IMR-90 (cell line): Measurements from ENCODE around the gene MGAT5. TPM values are rescaled to one million over a fixed set of nuclear protein-coding genes. Genes with fewer than 3 reads are reported as not detected.

ENCODE experiments used
- ATAC-seq: fragments of 200-7000 bp; cut with Tn5 transposase; 2 replicates; pipeline ENCODE4 v1.9.1; 2020; ENCODE audit warnings: low read depth, mild to moderate bottlenecking, moderate library complexity
- BruUV-seq: library from RNA; stranded (reverse); fragments of 400-500 nt; replicated peaks from 2 replicates; lab custom pipeline; 2021; lab: Mats Ljungman, UMichigan
- CTCF ChIA-PET: fragments of 300-600 bp; formaldehyde crosslinking; extraction: SDS; loops from one replicate; lab custom pipeline; 2021; ENCODE audit warnings: antibody characterized with exemption; lab: Yijun Ruan, JAX
- POLR2A ChIA-PET: fragments of 300-600 bp; sonication (Branson Sonifier 250); formaldehyde crosslinking; loops from one replicate; lab custom pipeline; 2022; ENCODE audit warnings: antibody characterized with exemption; ENCODE audit not compliant: unreplicated experiment; lab: Charles Lee
- DNase-seq: peaks from one replicate; pipeline ENCODE4 v3.0.0; 2013
- H2AFZ ChIP-seq: replicated peaks from 2 replicates; pipeline ENCODE3; 2013; ENCODE audit warnings: low read length, mild to moderate bottlenecking; ENCODE audit not compliant: poor library complexity
- H2AK5ac ChIP-seq: 2 replicates; pipeline ENCODE4 v1.6.1; 2013; ENCODE audit warnings: low read depth, low read length, inconsistent platforms
- H2AK9ac ChIP-seq: replicated peaks from 2 replicates; pipeline ENCODE3; 2013; ENCODE audit warnings: mild to moderate bottlenecking, low read depth, low read length, moderate library complexity; ENCODE audit not compliant: poor library complexity
- H2BK120ac ChIP-seq: 2 replicates; pipeline ENCODE4 v1.6.1; 2013; ENCODE audit warnings: low read depth, low read length, inconsistent platforms
- H2BK15ac ChIP-seq: 3 replicates; pipeline ENCODE4 v1.6.1; 2013; ENCODE audit warnings: low read depth, low read length, inconsistent platforms
- H2BK20ac ChIP-seq: 2 replicates; pipeline ENCODE4 v1.6.1; 2013; ENCODE audit warnings: low read depth, mild to moderate bottlenecking, inconsistent platforms, low read length, moderate library complexity
- H2BK5ac ChIP-seq: 2 replicates; pipeline ENCODE4 v1.6.1; 2013; ENCODE audit warnings: mild to moderate bottlenecking, low read depth, low read length, inconsistent platforms; ENCODE audit not compliant: poor library complexity, severe bottlenecking
- H3K14ac ChIP-seq: replicated peaks from 2 replicates; pipeline ENCODE4 v1.6.1; 2013; ENCODE audit warnings: low read depth, low read length, inconsistent platforms
- H3K18ac ChIP-seq: 2 replicates; pipeline ENCODE4 v1.6.1; 2013; ENCODE audit warnings: low read depth, low read length, control low read depth
- H3K23ac ChIP-seq: 2 replicates; pipeline ENCODE4 v1.6.1; 2013; ENCODE audit warnings: low read depth, low read length, inconsistent platforms
- H3K27ac ChIP-seq: 2 replicates; pipeline ENCODE4 v1.5.1; 2013; ENCODE audit warnings: mild to moderate bottlenecking, control low read depth, low read length; ENCODE audit not compliant: insufficient read depth
- H3K27me3 ChIP-seq: 2 replicates; pipeline ENCODE4 v1.6.1; 2013; ENCODE audit warnings: low read length; ENCODE audit not compliant: control insufficient read depth, insufficient read depth
- H3K36me3 ChIP-seq: 2 replicates; pipeline ENCODE4 v1.6.1; 2013; ENCODE audit warnings: low read length, mixed read lengths; ENCODE audit not compliant: control insufficient read depth, insufficient read depth
- H3K4ac ChIP-seq: 2 replicates; pipeline ENCODE4 v1.6.1; 2013; ENCODE audit warnings: low read depth, low read length, inconsistent platforms
- H3K4me1 ChIP-seq: 2 replicates; pipeline ENCODE4 v1.6.1; 2013; ENCODE audit warnings: low read length, mixed read lengths; ENCODE audit not compliant: control insufficient read depth, insufficient read depth
- H3K4me2 ChIP-seq: 2 replicates; pipeline ENCODE4 v1.6.1; 2013; ENCODE audit warnings: low read depth, mild to moderate bottlenecking, control low read depth, low read length, moderate library complexity
- H3K4me3 ChIP-seq: 2 replicates; pipeline ENCODE4 v1.5.1; 2013; ENCODE audit warnings: low read depth, mild to moderate bottlenecking, control low read depth, low read length, moderate library complexity; ENCODE audit not compliant: insufficient read depth
- H3K56ac ChIP-seq: 2 replicates; pipeline ENCODE4 v1.6.1; 2013; ENCODE audit warnings: low read length, inconsistent platforms; ENCODE audit not compliant: insufficient read depth; ENCODE audit errors: extremely low read depth
- H3K79me1 ChIP-seq, 2 experiments: 2 replicates each; pipeline ENCODE4 v1.6.1; 2013; ENCODE audit warnings: low read length in 2 of 2, inconsistent platforms in 1 of 2, low read depth in 1 of 2
- H3K9ac ChIP-seq: 2 replicates; pipeline ENCODE4 v1.6.1; 2013; ENCODE audit warnings: low read depth, low read length, control low read depth
- H3K9me1 ChIP-seq: 2 replicates; pipeline ENCODE4 v1.6.1; 2013; ENCODE audit warnings: low read length, inconsistent platforms; ENCODE audit not compliant: insufficient read depth
- H3K9me3 ChIP-seq: 2 replicates; pipeline ENCODE4 v1.6.1; 2013; ENCODE audit warnings: low read length; ENCODE audit not compliant: control insufficient read depth, insufficient read depth
- H4K20me1 ChIP-seq: 2 replicates; pipeline ENCODE4 v1.6.1; 2013; ENCODE audit warnings: low read length, inconsistent platforms; ENCODE audit not compliant: insufficient read depth
- H4K5ac ChIP-seq: 2 replicates; pipeline ENCODE4 v1.6.1; 2013; ENCODE audit warnings: mild to moderate bottlenecking, low read depth, low read length, control low read depth
- H4K8ac ChIP-seq, 2 experiments: 2 replicates each; pipeline ENCODE4 v1.6.1; 2013; ENCODE audit warnings: low read depth in 2 of 2, low read length in 2 of 2, control low read depth in 1 of 2, inconsistent platforms in 1 of 2
- H4K91ac ChIP-seq: 2 replicates; pipeline ENCODE4 v1.6.1; 2013; ENCODE audit warnings: low read depth, low read length, inconsistent platforms; ENCODE audit not compliant: insufficient read depth
- BHLHE40 ChIP-seq: fragments of 150-350 bp; IDR thresholded peaks from 2 replicates; pipeline ENCODE4 v1.6.1; 2016; ENCODE audit warnings: mild to moderate bottlenecking, low read depth, low read length
- CEBPB ChIP-seq: IDR thresholded peaks from 2 replicates; pipeline ENCODE4 v1.6.1; 2012; ENCODE audit warnings: low read depth, low read length, improper control_type of control experiment
- FOS ChIP-seq: fragments of 150-350 bp; IDR thresholded peaks from 2 replicates; pipeline ENCODE4 v1.6.1; 2016; ENCODE audit warnings: low read depth, low read length
- MAFK ChIP-seq: IDR thresholded peaks from 2 replicates; pipeline ENCODE4 v1.6.1; 2012; ENCODE audit warnings: low read depth, low read length, improper control_type of control experiment
- MAZ ChIP-seq: IDR thresholded peaks from 2 replicates; pipeline ENCODE4 v1.6.1; 2012; ENCODE audit warnings: low read depth, mild to moderate bottlenecking, low read length, improper control_type of control experiment, moderate library complexity, borderline replicate concordance
- NFE2L2 ChIP-seq: fragments of 150-350 bp; IDR thresholded peaks from 2 replicates; pipeline ENCODE4 v1.6.1; 2016; ENCODE audit warnings: low read depth, mild to moderate bottlenecking, low read length
- POLR2A ChIP-seq: IDR thresholded peaks from 2 replicates; pipeline ENCODE4 v1.6.1; 2012; ENCODE audit warnings: mild to moderate bottlenecking, low read depth, low read length
- RAD21 ChIP-seq: IDR thresholded peaks from 2 replicates; pipeline ENCODE4 v1.6.1; 2012; ENCODE audit warnings: low read length, improper control_type of control experiment
- RCOR1 ChIP-seq: IDR thresholded peaks from 2 replicates; pipeline ENCODE4 v1.6.1; 2012; ENCODE audit warnings: mild to moderate bottlenecking, low read length, improper control_type of control experiment; ENCODE audit not compliant: insufficient replicate concordance
- WGBS, 2 experiments: methylation state at CpG; one replicate each; pipeline versions ENCODE4 v1.1.5 to v1.1.7; 2013; ENCODE audit warnings: missing lambda C conversion rate in 2 of 2; ENCODE audit not compliant: insufficient read length in 1 of 2; ENCODE audit errors: extremely low coverage in 2 of 2; 5-methylcytosine and 5-hydroxymethylcytosine counted together
- dilution Hi-C: fragments of 300-500 bp; cut with HindIII; formaldehyde crosslinking; loops from one replicate; pipeline ENCODE4 v1.14.3; 2018; ENCODE audit warnings: low sequenced_read_pairs; ENCODE audit not compliant: unreplicated experiment
- in situ Hi-C: fragments of 300-500 bp; cut with MboI; formaldehyde crosslinking; loops from 3 replicates; pipeline ENCODE4 v1.14.3; 2019; ENCODE audit warnings: low sequenced_read_pairs, inconsistent platforms, mixed read lengths
- intact Hi-C: fragments of 100-400 bp; cut with micrococcal nuclease; formaldehyde crosslinking; loops from 2 replicates; pipeline ENCODE4 v1.10.0; 2022
- polyA plus RNA-seq, 3 experiments: library from polyadenylated mRNA; depleted of rRNA; stranded (reverse); fragments of >200 nt; gene quantifications; 2 replicates each; pipeline ENCODE4 v1.2.3, GENCODE V29; 2012; ENCODE audit warnings: low replicate concordance in 1 of 3
- total RNA-seq: library from RNA; depleted of rRNA; stranded (reverse); fragments of >200 nt; gene quantifications from 2 replicates; pipeline ENCODE4 v1.2.3, GENCODE V29; 2012
- TF ChIP-seq, protein P1 (sequence below): conservative IDR thresholded peaks from 2 replicates; pipeline ENCODE4 v1.5.1; 2012; ENCODE audit warnings: mild to moderate bottlenecking, low read depth, low read length, improper control_type of control experiment
- TF ChIP-seq, protein P2 (sequence below): fragments of 150-350 bp; IDR thresholded peaks from 2 replicates; pipeline ENCODE4 v1.6.1; 2016; ENCODE audit warnings: low read depth, mild to moderate bottlenecking, low read length, moderate library complexity, borderline replicate concordance

MGAT5 gene
- total and polyA plus RNA-seq, 2 of the 4 experiments (the other 2 are of a cell fraction): 22.9 to 59.9 TPM

DNA sequence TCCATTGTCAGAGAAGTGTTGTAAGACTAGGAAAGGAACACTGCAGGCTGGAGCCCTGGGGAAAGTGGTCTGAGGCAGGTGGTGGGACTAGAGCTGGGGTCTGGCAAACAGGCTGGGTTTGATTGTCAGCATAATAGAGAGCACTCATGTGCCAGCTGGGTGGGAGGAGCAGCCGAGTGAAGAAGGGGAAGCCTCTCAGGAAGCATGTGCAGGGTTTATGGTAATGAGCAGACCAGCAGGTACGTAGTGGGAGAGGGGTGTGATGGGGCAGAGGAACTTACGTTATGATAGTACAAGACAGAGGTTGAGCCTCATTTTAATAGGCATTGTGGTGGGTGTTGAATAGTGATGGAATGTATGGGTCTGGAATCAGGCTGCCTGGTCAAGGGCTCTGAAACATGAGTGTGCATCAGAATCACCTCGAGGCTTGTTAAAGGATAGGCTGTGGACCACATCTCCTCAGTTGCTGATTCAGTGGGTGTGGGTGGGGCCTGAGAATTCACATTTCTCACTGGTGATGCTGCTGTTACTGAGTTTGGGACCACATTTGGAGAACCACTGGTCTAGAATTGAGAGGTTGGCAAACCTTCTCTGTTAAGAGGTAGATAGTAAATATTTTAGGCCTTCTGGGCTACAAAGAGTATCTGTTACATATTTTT is 1.7 kb upstream of the MGAT5 start:
- Histone ChIP-seq H3K79me1 (peaks cover 45 to 79% of the 10 kb centered on the region in 2 experiments), H3K9me1 (peaks cover 36% of the 10 kb centered on the region), H2BK15ac (no peak overlapping the region), H2AK9ac (no peak overlapping the region), H3K4me1 (peaks cover 13% of the 10 kb centered on the region), H3K27me3 (no peaks in the 10 kb centered on the region), H3K36me3 (peaks cover 12% of the 10 kb centered on the region), H3K4me2 (no peak overlapping the region), H4K8ac (no peak overlapping the region), H3K23ac (no peak overlapping the region), H4K20me1 (peaks cover 40% of the 10 kb centered on the region), H4K5ac (no peak overlapping the region), H3K9me3 (no peaks in the 10 kb centered on the region), H3K9ac (no peak overlapping the region), H3K4ac (no peak overlapping the region), H3K14ac (no peak overlapping the region), H4K91ac (no peak overlapping the region; the same call in none of the 2 replicates), H3K27ac (no peak overlapping the region), H2AFZ (no peak overlapping the region), H3K56ac (no peak overlapping the region), H2AK5ac (no peak overlapping the region; the same call in 1 of the 2 replicates), H3K18ac (no peak overlapping the region), H2BK120ac (no peak overlapping the region), H2BK5ac (no peak overlapping the region), H3K4me3 (no peak overlapping the region), H2BK20ac (no peak overlapping the region)
- ChIA-PET POLR2A (no interaction called here), CTCF (no interaction called here)
- ATAC-seq (peak; percentile 48), DNase-seq (peak; percentile 73)
- WGBS, 2 experiments: 86% methylated on average over 2 of the region's 4 CpGs; no CpG with 5 or more reads in 1 of the 2 experiments
- TF ChIP-seq POLR2A (no peak), FOS (no peak), NFE2L2 (no peak), MAZ (no peak), RCOR1 (no peak), RAD21 (no peak), BHLHE40 (no peak), MAFK (no peak), CEBPB (no peak)
- TF ChIP-seq, protein P1, sequence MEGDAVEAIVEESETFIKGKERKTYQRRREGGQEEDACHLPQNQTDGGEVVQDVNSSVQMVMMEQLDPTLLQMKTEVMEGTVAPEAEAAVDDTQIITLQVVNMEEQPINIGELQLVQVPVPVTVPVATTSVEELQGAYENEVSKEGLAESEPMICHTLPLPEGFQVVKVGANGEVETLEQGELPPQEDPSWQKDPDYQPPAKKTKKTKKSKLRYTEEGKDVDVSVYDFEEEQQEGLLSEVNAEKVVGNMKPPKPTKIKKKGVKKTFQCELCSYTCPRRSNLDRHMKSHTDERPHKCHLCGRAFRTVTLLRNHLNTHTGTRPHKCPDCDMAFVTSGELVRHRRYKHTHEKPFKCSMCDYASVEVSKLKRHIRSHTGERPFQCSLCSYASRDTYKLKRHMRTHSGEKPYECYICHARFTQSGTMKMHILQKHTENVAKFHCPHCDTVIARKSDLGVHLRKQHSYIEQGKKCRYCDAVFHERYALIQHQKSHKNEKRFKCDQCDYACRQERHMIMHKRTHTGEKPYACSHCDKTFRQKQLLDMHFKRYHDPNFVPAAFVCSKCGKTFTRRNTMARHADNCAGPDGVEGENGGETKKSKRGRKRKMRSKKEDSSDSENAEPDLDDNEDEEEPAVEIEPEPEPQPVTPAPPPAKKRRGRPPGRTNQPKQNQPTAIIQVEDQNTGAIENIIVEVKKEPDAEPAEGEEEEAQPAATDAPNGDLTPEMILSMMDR: no peak
- TF ChIP-seq, protein P2, sequence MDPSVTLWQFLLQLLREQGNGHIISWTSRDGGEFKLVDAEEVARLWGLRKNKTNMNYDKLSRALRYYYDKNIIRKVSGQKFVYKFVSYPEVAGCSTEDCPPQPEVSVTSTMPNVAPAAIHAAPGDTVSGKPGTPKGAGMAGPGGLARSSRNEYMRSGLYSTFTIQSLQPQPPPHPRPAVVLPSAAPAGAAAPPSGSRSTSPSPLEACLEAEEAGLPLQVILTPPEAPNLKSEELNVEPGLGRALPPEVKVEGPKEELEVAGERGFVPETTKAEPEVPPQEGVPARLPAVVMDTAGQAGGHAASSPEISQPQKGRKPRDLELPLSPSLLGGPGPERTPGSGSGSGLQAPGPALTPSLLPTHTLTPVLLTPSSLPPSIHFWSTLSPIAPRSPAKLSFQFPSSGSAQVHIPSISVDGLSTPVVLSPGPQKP: no peak
- intact Hi-C loops: no loop called here
- BruUV-seq: no TSS peak
- in situ Hi-C loops: no loop called here
- dilution Hi-C loops: no loop called here
